PFSK-1 (cell line): ENCODE measurements around the gene CAPN5.

ENCODE experiments used
- FOXP2 ChIP-seq: optimal IDR thresholded peaks from 2 replicates; pipeline ENCODE3; 2011; ENCODE audit warnings: borderline replicate concordance, control low read depth, inconsistent platforms; ENCODE audit not compliant: insufficient read depth; ENCODE audit errors: extremely low read length, extremely low read depth
- POLR2AphosphoS5 ChIP-seq: IDR thresholded peaks from 2 replicates; pipeline ENCODE4 v1.6.1; 2012; ENCODE audit warnings: low read depth, mild to moderate bottlenecking, control low read depth, low read length, moderate library complexity
- SIN3A ChIP-seq: IDR thresholded peaks from 2 replicates; pipeline ENCODE4 v1.6.1; 2012; ENCODE audit warnings: mild to moderate bottlenecking, low read length, moderate library complexity, borderline replicate concordance; ENCODE audit not compliant: insufficient read depth
- TAF1 ChIP-seq: IDR thresholded peaks from 2 replicates; pipeline ENCODE4 v1.6.1; 2012; ENCODE audit warnings: low read length, control low read depth, borderline replicate concordance; ENCODE audit not compliant: insufficient read depth
- TF ChIP-seq, protein P1 (sequence below), 2 experiments: IDR thresholded peaks; 2 replicates each; pipeline versions ENCODE4 v1.6.1 to v1.8.0; 2011 to 2012; ENCODE audit warnings: low read depth in 2 of 2, low read length in 2 of 2, control low read depth in 1 of 2, inconsistent platforms in 1 of 2, mild to moderate bottlenecking in 1 of 2, moderate library complexity in 1 of 2; ENCODE audit not compliant: insufficient read depth in 1 of 2

Gene CAPN5

DNA sequence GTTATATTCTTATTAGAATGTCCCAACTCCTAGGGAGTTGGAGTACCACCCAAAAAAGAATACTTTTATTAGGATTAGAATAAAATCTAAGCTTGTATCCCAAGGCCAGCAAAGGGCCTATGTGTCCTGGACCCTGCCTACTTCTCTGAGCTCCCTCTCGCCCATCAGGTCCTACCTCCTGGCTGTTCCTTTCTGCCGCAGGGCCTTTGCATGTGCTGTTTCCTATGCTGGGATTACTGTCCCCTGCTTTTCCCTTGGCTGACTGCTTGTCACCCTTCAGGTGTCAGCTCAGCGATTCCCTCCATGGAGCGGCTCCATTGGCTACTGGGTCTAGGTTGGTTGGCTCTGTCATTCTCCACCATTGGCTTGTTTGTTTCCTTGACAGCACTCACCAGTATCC, 74.7 kb downstream of the CAPN5 start:
- TF ChIP-seq FOXP2 (no peak), TAF1 (no peak), POLR2AphosphoS5 (no peak), SIN3A (no peak)
- TF ChIP-seq, protein P1, sequence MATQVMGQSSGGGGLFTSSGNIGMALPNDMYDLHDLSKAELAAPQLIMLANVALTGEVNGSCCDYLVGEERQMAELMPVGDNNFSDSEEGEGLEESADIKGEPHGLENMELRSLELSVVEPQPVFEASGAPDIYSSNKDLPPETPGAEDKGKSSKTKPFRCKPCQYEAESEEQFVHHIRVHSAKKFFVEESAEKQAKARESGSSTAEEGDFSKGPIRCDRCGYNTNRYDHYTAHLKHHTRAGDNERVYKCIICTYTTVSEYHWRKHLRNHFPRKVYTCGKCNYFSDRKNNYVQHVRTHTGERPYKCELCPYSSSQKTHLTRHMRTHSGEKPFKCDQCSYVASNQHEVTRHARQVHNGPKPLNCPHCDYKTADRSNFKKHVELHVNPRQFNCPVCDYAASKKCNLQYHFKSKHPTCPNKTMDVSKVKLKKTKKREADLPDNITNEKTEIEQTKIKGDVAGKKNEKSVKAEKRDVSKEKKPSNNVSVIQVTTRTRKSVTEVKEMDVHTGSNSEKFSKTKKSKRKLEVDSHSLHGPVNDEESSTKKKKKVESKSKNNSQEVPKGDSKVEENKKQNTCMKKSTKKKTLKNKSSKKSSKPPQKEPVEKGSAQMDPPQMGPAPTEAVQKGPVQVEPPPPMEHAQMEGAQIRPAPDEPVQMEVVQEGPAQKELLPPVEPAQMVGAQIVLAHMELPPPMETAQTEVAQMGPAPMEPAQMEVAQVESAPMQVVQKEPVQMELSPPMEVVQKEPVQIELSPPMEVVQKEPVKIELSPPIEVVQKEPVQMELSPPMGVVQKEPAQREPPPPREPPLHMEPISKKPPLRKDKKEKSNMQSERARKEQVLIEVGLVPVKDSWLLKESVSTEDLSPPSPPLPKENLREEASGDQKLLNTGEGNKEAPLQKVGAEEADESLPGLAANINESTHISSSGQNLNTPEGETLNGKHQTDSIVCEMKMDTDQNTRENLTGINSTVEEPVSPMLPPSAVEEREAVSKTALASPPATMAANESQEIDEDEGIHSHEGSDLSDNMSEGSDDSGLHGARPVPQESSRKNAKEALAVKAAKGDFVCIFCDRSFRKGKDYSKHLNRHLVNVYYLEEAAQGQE (IDR thresholded peaks at IDR 0.05; ENCODE audit: insufficient read depth in 1 of 2, low read depth in 2 of 2, low read length in 2 of 2): no peak

- TF ChIP-seq SIN3A (no peak), POLR2AphosphoS5 (no peak), TAF1 (no peak), FOXP2 (no peak)
Measured at GRCh38 chr11:77142091-77142975, 75.6 kb downstream of the CAPN5 start.

DNA sequence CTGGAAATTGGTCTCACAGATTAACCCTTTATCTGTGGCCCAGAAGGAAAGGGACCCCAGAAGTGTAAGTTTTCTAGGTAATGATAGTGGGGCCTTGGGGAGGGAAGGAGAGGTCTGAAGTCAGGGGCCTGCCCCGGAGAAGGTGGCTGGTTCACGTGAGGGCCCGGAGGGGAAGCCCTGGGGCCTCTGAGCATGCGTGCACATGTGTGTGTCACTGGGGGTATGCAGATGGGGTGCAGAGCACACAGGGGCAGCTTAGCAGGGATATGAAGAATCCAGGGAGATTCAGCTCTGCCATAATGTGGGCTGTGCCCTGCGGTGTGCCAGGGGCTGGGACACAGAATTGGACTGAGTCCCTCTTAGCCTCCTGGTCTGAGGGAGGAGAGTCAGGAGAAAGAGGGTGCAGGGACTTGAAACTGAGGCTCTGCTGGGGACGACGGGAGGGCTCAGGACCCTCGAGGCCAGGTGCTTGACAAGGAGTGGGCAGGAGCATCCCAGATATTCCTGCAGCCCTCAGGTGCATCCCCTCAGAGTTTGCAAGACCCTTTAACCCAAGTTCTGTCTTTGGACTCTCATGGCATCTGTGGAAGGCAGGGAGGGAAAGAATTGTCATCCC, 76.7 kb downstream of the CAPN5 start:
- TF ChIP-seq POLR2AphosphoS5: no peak
- no peak for TF ChIP-seq FOXP2
- no peak for TF ChIP-seq SIN3A
- no peak for TF ChIP-seq TAF1
- TF ChIP-seq, protein P1 (IDR thresholded peaks at IDR 0.05; ENCODE audit: insufficient read depth in 1 of 2, low read depth in 2 of 2, low read length in 2 of 2): no peak

- no peak for TF ChIP-seq SIN3A
Measured at GRCh38 chr11:77144196-77144856, 77.6 kb downstream of the CAPN5 start.

GRCh38 chr11:77144857-77145428, 78.2 kb downstream of the CAPN5 start:
- TF ChIP-seq SIN3A (no peak), TAF1 (no peak)
- TF ChIP-seq, protein P1 (IDR thresholded peaks at IDR 0.05; ENCODE audit: insufficient read depth in 1 of 2, low read depth in 2 of 2, low read length in 2 of 2): no peak
